ENCODE measurements around the gene KLHL17.
"Not testable (repeated sequence)": the region's sequence is repeated elsewhere in the genome, so short reads cannot be mapped to it uniquely, and the experiment has no call there.

Gene KLHL17

DNA sequence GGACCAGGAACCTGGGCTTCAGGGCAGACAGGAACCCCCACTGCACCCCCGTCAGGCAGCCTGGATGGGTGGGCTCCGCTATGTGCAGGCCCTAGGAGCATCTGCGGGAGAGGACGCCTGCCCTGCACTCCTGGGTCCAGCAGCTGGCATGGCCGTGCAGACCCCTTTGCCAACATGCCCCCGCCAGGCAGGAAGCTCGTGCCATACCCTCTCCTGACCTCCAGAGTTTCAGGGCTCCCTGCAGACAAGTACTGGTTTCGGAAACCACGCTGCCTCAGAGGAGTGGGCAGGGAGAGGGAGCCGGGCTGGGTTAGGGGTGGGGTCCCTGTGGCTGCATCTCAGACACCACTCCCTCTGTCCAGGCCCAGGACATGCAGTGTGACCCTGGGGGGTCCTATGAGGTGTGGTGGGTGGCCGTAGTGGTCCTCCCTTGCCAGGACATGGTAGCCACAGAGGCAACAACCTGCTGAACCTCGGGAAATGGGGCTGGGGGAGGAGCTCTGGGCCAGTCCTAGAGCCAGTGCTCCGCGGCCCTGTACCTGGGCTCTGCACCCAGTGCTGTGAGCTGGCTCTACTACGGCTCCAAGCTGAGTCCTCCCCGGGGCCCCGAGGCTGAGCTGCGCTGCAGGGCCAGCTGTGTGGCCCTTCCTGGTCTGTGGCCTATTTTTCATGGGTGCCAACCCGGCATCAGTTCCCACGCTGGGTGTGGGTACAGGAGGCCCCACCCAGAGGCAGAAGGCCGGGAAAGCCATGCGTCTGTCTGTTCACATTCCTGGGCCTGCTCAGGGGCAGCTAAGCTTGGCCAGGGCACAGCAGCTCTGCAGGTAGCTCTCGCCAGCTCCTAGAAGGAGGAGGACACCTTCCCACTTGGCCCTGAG lies 7.3 kb downstream of the KLHL17 start:
- DNase-seq (ENCODE audit: low read depth, low spot score) = no peak

DNA sequence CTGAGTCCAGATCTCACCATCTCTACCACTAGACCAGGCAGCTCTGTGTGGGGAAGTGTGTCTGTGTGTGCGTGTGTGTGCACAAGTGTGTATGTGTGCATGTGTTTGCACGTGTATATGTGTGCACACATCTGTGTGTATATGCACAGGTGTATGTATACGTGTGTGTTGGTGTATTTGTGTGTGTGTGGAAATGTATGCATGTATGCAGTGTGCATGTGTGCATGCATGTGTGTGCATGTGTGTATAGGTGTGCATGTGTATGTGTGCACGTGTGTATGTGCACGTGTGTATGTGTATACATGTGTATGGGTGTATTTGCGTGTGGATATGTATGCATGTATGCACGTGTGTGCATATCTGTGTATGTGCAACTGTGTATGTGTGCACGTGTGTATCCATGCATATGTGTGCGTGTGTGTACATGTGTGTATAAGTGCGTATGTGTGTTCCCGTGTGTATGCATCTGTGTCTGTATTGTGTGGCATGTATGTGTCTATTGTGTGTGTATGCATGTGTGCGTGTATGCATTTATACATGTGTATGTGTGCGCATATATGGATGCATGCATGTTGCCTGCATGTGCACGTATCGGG lies 9.0 kb downstream of the KLHL17 start:
- no peak for DNase-seq (ENCODE audit: low read depth, low spot score)

DNA sequence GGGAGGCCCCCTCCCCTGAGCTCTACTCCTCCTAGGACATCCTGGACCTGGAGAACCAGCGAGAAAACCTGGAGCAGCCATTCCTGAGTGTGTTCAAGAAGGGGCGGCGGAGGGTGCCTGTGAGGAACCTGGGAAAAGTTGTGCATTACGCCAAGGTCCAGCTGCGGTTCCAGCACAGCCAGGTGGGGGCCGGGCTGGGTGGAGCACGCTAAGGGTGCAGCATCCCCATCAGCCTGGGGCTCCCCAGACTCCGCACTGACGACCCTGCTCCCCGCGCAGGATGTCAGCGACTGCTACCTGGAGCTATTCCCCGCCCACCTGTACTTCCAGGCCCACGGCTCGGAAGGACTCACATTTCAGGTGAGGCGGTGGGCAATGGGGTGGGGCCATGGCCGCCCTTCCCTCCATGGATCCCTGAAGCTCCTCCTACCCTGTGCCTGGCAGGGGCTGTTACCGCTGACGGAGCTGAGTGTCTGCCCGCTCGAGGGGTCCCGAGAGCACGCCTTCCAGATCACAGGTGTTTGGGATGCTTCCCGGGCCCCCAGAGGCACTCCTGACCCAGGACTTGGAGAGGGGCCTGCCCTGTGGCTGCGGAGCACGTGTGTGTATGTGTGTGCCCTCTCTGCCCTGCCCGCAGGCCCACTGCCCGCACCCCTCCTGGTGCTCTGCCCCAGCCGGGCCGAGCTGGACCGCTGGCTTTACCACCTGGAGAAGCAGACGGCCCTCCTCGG lies 10.0 kb downstream of the KLHL17 start:
- DNase-seq (ENCODE audit: low read depth, low spot score) = peak; percentile 28

DNA sequence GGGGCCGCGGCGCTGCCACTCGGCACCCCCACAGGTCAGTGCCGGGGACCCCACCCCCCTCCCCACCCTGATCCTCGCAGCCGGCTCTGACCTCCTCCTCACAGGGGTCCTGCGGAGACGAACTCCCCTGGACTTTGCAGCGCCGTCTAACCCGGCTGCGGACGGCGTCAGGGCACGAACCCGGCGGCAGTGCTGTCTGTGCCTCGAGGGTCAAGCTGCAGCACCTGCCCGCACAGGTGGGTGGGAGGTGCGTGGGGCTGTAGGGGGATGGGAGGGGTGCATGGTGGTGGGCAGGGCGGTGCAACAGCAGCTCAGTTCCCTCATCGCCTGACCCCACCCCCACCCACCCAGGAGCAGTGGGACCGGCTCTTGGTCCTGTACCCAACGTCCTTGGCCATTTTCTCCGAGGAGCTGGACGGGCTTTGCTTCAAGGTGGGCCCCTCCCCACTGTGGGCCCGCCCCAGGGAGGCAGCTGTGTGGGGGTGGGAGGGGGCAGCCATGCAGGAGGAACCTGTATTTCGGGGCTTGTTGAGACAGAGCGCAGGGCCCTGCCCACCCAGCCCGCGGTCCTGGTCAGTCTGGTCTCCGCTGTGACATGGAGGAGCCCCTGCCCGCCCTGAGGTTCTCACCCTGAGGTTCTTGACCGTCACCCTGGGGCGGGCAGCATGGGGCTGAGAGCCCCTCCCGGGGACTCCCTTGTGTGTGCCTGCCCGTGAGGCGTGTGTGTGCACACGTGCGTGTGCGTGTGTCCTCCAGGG lies 10.8 kb downstream of the KLHL17 start:
- DNase-seq (ENCODE audit: low read depth, low spot score) = no peak

DNA sequence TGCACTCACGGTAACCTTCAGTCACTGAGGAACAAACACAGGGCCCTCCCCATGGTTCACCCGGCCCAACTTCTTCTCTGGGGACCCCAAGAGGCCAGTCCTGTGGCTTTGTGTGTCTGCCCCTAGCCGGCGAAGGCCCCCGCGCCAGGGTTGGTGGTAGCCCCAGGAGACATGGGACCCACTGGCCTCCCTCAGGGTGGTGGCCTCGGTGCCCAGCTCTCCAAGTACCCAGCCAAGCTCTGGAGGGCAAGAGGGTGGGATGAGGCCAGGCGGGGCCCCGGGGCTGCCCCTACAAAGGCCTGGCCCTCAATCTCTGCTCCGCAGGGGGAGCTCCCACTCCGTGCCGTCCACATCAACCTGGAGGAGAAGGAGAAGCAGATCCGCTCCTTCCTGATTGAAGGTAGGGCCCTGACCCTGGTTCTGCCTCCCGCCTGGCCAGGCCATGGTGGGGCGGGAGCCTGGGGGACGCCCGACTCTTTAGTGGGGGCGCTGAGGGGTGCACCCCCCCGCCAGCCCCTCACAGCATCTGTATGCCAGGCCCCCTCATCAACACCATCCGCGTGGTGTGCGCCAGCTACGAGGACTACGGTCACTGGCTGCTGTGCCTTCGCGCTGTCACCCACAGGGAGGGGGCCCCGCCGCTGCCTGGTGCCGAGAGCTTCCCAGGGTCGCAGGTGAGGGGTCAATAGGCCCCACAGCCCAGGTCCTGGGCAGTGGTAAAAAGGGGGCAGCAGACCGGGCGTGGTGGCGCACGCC lies 11.5 kb downstream of the KLHL17 start:
- DNase-seq (ENCODE audit: low read depth, low spot score) = no peak

DNA sequence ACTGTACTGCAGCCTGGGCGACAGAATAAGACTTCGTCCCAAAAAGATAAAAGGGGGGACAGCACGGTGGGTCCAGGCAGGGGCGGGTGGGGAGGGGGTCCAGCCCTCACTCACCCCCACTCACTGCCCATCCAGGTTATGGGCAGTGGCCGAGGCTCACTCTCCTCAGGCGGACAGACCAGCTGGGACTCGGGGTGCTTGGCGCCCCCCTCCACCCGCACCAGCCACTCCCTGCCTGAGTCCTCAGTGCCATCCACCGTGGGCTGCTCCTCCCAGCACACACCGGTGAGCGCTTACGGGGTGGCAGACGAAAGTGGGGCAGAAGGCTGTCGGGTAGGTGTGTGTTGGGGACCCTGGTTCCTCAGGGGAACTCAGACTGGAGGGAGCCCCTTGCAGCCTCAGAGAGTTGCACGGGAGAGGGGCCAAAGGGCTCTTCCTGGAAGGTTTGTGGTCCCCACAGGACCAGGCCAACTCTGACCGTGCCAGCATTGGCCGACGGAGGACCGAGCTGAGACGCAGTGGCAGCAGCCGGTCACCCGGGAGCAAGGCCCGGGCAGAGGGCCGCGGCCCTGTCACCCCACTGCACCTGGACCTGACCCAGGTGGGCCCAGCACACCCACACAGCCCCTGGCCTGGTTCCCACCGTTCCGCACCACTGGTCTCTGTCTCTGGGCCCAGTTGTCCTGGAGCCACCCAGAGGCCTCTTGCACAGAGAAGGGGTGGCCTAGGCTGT lies 12.5 kb downstream of the KLHL17 start:
- DNase-seq (ENCODE audit: low read depth, low spot score) = no peak

DNA sequence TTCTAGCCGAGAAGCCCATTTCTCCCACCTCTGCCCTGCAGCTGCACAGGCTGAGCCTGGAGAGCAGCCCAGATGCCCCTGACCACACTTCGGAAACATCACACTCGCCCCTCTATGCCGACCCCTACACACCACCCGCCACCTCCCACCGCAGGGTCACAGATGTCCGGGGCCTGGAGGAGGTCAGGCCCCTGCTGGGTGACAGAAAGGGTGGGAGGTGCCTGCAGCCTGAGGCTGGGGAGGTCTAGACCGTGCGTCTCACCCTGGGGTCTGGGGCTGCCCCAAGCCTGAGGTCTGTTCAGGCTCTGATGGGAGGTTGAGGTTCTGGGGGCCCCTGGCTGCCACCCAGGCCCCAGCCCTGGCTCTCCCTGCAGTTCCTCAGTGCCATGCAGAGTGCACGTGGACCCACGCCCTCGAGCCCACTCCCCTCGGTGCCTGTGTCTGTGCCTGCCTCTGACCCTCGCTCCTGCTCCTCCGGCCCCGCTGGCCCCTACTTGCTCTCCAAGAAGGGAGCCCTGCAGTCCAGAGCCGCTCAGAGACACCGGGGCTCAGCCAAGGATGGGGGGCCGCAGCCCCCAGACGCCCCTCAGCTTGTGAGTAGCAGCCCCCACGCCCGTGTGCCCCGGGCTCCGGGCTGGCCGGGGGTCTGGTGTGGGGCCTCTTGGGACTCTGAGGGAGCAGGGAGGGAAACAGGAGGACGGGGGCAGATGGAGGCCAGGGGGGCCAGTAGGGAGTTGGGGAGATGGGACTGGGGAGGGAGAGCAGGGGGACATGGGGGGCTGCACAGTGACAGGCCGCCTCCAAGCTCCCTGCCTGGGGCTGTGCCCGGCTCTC lies 13.3 kb downstream of the KLHL17 start:
- DNase-seq (ENCODE audit: low read depth, low spot score) = no peak

DNA sequence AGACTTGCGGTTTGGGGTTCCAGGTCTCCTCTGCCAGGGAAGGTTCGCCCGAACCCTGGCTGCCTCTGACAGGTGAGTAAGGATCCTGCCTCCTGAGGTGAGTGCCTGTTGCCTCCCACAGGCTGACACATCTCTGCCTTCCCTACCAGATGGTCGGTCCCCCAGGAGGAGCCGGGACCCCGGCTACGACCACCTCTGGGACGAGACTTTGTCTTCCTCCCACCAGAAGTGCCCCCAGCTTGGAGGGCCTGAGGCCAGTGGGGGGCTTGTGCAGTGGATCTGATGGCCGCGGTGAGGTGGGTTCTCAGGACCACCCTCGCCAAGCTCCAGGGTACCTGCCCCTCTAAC lies 13.9 kb downstream of the KLHL17 start:
- no peak for DNase-seq (ENCODE audit: low read depth, low spot score)

DNA sequence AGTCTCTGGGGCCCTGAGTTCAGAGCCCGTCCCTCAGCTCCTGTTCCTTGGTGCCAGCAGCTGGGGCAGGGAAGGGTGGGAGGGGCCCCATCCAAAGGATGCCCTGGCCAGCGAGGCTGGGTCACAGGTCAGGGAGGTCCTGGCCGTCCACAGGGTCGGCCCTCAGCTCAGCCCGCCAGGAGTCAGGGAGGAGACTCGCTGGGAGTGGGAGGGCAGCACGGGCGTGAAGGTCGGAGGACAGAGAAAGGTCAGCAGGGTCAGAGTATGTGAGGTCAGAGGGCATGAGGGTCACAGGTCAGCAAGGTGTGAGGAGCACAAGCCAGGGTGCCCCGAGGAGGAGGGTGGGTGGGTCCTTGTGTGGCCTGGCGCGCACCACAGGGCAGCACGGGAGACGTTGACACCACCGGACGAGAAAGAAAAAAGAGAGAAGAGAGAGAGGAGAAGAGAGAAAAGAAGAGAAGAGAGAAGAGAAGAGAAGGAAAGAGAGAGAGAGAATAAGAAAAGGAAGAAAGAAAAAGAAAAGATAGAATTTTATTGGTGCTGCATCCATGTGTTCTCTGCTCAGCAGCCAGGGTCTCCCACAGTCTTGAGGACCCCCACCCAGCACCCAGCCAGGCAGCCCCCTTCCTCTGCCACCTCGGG lies 14.4 kb downstream of the KLHL17 start:
- no peak for DNase-seq (ENCODE audit: low read depth, low spot score)

DNA sequence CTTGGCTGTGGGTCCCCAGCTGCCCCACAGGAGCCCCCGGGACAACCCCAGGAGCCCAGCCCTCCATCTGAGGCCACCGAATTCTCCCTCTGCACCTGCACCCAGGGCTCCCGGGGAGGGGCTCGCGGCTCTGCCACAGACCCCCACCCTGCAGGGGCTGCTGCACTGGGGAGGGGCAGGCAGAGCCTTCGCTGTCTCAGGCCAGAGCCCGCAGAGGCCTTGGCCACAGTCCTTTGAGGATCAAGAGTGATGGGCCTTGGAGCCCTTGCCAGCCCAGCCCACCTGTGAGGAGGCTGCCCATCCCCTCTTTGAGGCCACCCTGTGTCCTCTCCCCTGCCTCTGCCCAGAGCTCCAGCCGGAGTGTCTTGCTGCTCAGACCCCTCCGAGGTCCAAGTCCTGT lies 15.0 kb downstream of the KLHL17 start:
- no peak for DNase-seq (ENCODE audit: low read depth, low spot score)

DNA sequence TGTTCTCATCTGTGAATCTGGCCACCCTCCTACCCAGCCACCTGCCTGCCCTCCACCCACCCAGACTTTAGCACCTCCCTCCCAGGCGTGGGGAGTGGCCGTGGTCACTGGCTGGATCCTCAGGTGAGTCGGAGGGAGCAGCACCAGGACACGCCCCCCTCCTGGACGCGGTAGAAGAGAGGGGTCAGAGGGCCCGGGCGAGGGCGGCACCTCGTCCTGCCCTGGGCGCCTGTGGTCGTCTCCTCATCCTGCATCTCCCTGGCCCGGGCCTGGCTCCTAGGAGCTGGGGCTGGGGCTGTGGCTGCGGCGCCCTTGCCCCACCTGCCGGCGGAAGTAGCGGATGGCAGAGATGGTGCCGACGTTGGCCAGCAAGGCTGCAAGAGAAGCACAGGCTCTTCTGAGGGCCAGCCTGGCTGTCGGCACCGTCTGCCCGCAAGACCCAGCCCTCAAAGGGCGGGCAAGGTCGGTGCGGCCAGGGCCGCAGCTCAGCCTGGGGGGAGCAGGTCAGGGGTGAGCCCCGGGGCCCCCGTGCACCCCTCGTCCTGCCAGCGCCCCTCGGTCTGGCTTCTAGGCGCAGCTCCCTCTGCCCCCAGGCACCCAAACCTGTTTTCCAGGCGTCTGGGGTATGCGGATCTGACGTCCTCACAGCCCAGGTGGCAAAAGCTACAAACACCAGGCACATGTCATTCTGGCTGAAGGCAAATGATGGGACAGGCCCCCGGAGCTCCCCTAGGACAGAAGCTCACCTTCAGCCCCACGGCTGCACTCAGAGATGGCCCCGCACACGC lies 15.7 kb downstream of the KLHL17 start:
- DNase-seq (ENCODE audit: low read depth, low spot score) = peak; percentile 92

DNA sequence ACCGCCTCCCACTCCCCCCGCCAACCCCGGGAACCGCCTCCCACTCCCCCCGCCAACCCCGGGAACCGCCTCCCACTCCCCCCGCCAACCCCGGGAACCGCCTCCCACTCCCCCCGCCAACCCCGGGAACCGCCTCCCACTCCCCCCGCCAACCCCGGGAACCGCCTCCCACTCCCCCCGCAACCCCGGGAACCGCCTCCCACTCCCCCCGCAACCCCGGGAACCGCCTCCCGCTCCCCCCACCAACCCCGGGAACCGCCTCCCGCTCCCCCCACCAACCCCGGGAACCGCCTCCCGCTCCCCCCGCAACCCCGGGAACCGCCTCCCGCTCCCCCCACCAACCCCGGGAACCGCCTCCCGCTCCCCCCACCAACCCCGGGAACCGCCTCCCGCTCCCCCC lies 16.4 kb downstream of the KLHL17 start:
- DNase-seq (ENCODE audit: low read depth, low spot score) = not testable (repeated sequence)

DNA sequence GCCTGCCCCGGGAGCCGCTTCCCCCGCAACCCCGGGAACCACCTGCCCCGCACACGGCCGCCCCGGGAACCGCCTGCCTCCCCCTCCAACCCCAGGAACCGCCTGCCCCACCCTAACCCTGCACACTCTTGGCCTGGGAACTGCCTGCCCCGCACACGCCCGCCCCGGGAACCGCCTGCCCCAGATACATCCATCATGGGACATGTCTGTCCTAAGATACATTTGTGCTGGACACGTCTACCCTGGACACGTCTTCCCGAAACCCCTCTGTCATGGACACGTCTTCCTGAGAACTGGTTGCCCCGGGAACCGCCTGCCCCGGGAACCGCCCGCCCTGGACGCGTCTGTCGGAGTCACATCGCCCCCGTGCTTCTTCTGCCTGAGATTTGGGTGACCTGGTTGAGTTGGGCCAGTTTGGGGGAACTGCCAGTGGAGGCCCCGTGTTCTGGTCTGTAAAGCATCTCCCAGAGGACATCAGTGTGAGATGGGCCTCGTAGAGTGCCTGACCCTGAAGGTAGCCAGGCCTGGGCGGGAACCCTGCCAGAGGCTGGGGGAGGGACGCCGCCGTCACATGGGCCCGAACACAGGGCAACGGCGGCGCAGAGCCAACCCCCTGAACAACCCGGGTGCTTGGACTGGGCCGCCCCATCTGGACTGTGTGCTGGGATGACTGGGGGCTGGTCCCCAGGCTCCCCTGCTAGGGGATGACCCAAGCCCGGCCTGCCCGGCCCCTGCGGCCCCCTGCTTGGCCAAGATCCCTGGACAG lies 17.9 kb downstream of the KLHL17 start:
- no peak for DNase-seq (ENCODE audit: low read depth, low spot score)

DNA sequence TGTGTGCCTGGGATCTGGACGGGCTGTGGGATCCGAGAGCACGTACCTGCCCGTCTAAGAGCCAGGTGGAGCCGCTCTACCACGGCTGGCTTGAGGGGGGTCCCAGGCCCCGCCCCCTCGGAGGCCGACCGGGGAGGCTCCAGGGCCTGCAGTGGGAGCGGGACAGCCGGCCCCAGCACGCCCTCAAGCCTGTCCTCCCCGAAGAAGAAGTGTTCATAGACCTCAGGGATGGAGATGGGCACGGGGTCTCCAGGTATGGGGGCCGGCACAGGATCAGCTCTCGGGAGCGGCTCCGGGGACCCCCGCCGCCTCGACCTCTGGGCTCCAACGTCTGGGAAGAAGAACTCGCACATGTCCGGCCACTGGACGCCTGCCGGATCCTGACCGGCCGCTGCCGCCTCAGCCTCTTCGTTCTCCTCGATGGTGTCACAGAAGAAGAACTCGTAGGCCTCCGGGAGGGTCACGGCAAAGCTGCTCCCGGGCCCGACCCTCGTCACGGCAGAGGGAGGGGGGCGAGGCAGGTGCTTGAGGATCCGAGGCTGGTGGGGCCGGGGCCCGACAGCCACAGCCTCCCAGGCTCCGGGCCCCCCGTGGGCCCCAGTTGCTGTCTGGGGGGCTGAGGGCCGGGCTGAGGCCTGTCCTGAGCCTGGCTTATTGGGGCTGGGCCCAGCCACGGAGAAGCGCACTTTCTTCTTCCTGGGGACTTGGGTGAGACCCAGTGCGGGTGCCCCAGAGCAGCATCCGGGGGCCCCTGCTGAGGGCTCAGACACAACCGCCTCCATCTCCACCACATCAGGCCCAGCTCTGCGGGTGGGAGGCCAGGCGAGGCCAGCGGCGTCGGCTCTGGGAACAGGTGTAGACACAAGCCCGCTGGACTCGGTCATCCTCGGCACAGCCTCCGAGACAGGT lies 18.7 kb downstream of the KLHL17 start:
- no peak for DNase-seq (ENCODE audit: low read depth, low spot score)

DNA sequence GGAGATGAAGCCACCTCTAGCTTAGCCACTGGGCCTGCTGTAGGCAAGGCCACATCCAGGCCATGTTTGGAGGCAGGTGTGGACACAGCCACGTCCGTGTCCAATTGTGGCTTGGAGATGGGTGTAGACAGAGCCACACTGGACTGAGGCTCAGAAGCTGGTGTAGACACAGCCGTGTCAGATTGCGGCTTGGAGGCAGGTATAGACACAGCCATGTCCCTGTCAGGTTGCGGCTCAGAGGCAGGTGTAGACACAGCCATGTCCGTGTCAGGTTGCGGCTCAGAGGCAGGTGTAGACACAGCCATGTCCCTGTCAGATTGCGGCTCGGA lies 19.3 kb downstream of the KLHL17 start:
- DNase-seq (ENCODE audit: low read depth, low spot score) = no peak

DNA sequence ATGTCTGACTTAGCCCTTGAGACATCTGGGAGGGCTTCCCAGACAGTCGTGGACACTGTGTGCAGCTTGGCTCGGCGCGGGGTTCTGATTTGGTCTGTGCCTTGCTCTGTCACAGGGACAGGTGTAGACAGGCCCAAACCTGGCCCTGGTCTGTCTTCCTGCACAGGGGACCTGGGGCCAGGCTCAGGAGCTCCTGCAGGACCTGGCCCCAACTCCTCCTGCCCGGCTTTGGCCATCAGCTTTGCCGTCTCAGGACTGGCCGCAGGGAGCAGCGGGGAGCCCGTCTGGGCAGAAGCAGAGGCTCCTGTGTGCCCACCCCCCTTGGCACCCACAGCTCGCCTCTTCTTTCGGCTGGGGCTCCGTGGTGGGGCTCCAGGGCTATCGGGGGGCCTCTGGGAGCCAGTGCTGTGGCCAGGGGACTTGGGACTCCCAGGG lies 19.8 kb downstream of the KLHL17 start:
- no peak for DNase-seq (ENCODE audit: low read depth, low spot score)
